Measurements from ENCODE around the gene TLR4. TPM values are rescaled to one million over a fixed set of nuclear protein-coding genes. Genes with fewer than 3 reads are reported as not detected.
A peak's percentile ranks its signal among the peaks of the same experiment; 100 is the strongest.

TLR4 gene
- total RNA-seq, 1 donor from 2014 or later, result 13.6 TPM

GRCh38 chr9:117733465-117733864 is 29.3 kb downstream of the TLR4 start:
- H3K27me3 Mint-ChIP-seq (ENCODE audit: low read depth), result no peaks in the 10 kb centered on the region
- DNase-seq (ENCODE audit: low spot score), result no peak
- H3K4me1 Mint-ChIP-seq (ENCODE audit: low read depth), result peaks cover 29% of the 10 kb centered on the region
- TF ChIP-seq CTCF (IDR thresholded peaks at IDR 0.05), result no peak
- no peak overlapping the region for H3K27ac Mint-ChIP-seq (ENCODE audit: unreplicated experiment)
- H3K36me3 Mint-ChIP-seq (ENCODE audit: low read depth), result no peaks in the 10 kb centered on the region
- H3K4me3 Mint-ChIP-seq (ENCODE audit: unreplicated experiment), result no peak overlapping the region
- no peaks in the 10 kb centered on the region for H3K9me3 Mint-ChIP-seq (ENCODE audit: low read depth)

- no peak for TF ChIP-seq CTCF (IDR thresholded peaks at IDR 0.05)
- Mint-ChIP-seq H3K4me3 (ENCODE audit: unreplicated experiment) (no peak overlapping the region), H3K9me3 (ENCODE audit: low read depth) (no peaks in the 10 kb centered on the region), H3K27me3 (ENCODE audit: low read depth) (no peaks in the 10 kb centered on the region), H3K4me1 (ENCODE audit: low read depth) (peaks cover 29% of the 10 kb centered on the region), H3K36me3 (ENCODE audit: low read depth) (no peaks in the 10 kb centered on the region), H3K27ac (ENCODE audit: unreplicated experiment) (peak overlapping the region; percentile 57)
- DNase-seq (ENCODE audit: low spot score), result no peak
Measured at GRCh38 chr9:117734082-117734481, 29.9 kb downstream of the TLR4 start.

- Mint-ChIP-seq H3K9me3 (ENCODE audit: low read depth) (no peaks in the 10 kb centered on the region), H3K4me1 (ENCODE audit: low read depth) (peaks cover 29% of the 10 kb centered on the region), H3K4me3 (ENCODE audit: unreplicated experiment) (no peak overlapping the region), H3K27ac (ENCODE audit: unreplicated experiment) (peak overlapping the region; percentile 70), H3K27me3 (ENCODE audit: low read depth) (no peaks in the 10 kb centered on the region), H3K36me3 (ENCODE audit: low read depth) (no peaks in the 10 kb centered on the region)
- TF ChIP-seq CTCF (IDR thresholded peaks at IDR 0.05), result no peak
- DNase-seq (ENCODE audit: low spot score), result no peak
Measured at GRCh38 chr9:117734523-117735314, 30.5 kb downstream of the TLR4 start.

- H3K4me3 Mint-ChIP-seq (ENCODE audit: unreplicated experiment), result no peak overlapping the region
- H3K4me1 Mint-ChIP-seq (ENCODE audit: low read depth), result peaks cover 29% of the 10 kb centered on the region
- no peak for TF ChIP-seq CTCF (IDR thresholded peaks at IDR 0.05)
Measured at GRCh38 chr9:117737721-117738226, 33.6 kb downstream of the TLR4 start.

GRCh38 chr9:117739206-117739605 is 35.0 kb downstream of the TLR4 start:
- H3K27me3 Mint-ChIP-seq (ENCODE audit: low read depth), result no peaks in the 10 kb centered on the region
- no peak overlapping the region for H3K27ac Mint-ChIP-seq (ENCODE audit: unreplicated experiment)
- H3K4me1 Mint-ChIP-seq (ENCODE audit: low read depth), result peaks cover 15% of the 10 kb centered on the region
- TF ChIP-seq CTCF (IDR thresholded peaks at IDR 0.05), result no peak
- no peak for DNase-seq (ENCODE audit: low spot score)
- H3K36me3 Mint-ChIP-seq (ENCODE audit: low read depth), result no peaks in the 10 kb centered on the region
- no peaks in the 10 kb centered on the region for H3K9me3 Mint-ChIP-seq (ENCODE audit: low read depth)
- no peak overlapping the region for H3K4me3 Mint-ChIP-seq (ENCODE audit: unreplicated experiment)

More at GRCh38 chr9:117737721-117738226, 33.6 kb downstream of the TLR4 start:
- DNase-seq (ENCODE audit: low spot score), result no peak
- Mint-ChIP-seq H3K9me3 (ENCODE audit: low read depth) (no peaks in the 10 kb centered on the region), H3K27ac (ENCODE audit: unreplicated experiment) (no peak overlapping the region), H3K36me3 (ENCODE audit: low read depth) (no peaks in the 10 kb centered on the region), H3K27me3 (ENCODE audit: low read depth) (no peaks in the 10 kb centered on the region)
